ENCODE results near the gene ENOX1. TPM values are rescaled to one million over a fixed set of nuclear protein-coding genes. Genes with fewer than 3 reads are reported as not detected.
A peak's percentile ranks its signal among the peaks of the same experiment; 100 is the strongest.

ENOX1 gene
- total and polyA plus RNA-seq, 2 donors (not counting 3 experiments of a cell fraction or from before 2014, with no cell fraction given): 0.17 to 0.97 TPM

- peaks cover 21% of the 10 kb centered on the region for H3K4me1 ChIP-seq (ENCODE audit: control insufficient read depth, extremely low read depth, insufficient read depth, low read length)
- no peaks in the 10 kb centered on the region for H3K9me1 ChIP-seq (replicated peaks; ENCODE audit: control insufficient read depth, extremely low read depth, insufficient read depth, low read length)
- no peak overlapping the region for H3K27ac ChIP-seq (ENCODE audit: insufficient read depth, low read depth, low read length)
- FAIRE-seq (no peak), DNase-seq (ENCODE audit: low read depth, low spot score) (peak; percentile 37)
- H3K36me3 ChIP-seq (ENCODE audit: control insufficient read depth in 2 of 2, extremely low read depth in 1 of 2, insufficient read depth in 2 of 2, low read length in 2 of 2): no peaks in the 10 kb centered on the region
- no TSS peak for BruUV-seq (replicated peaks)
- no peaks in the 10 kb centered on the region for H3K27me3 ChIP-seq (ENCODE audit: control insufficient read depth in 2 of 2, insufficient read depth in 2 of 2, low read length in 2 of 2)
- dilution Hi-C loops (cut with MboI; ENCODE audit: extremely low pct_ligation_motif_present, low sequenced_read_pairs) (no loop called here), intact Hi-C loops (cut with micrococcal nuclease) (loop anchor here (10.0 kb wide), 2 partner anchors 273 to 507 kb away; partner anchors contain the start of genes CCDC122 and LACC1)
- no peaks in the 10 kb centered on the region for H3K9me3 ChIP-seq (replicated peaks; ENCODE audit: control insufficient read depth, insufficient read depth, low read length)
- CTCF ChIA-PET: interaction anchor here (1.0 kb wide), 1 partner anchor 18 kb away, joined by 3 read pairs; no protein-coding TSS in a partner anchor
- POLR2A ChIA-PET: no interaction called here
- H4K20me1 ChIP-seq (replicated peaks; ENCODE audit: control insufficient read depth, extremely low read depth, insufficient read depth, low read length): no peaks in the 10 kb centered on the region
- no peak for TF ChIP-seq JUN (IDR thresholded peaks at IDR 0.05; ENCODE audit: borderline replicate concordance, insufficient read depth, insufficient read length, low read depth)
- TF ChIP-seq, protein P1, sequence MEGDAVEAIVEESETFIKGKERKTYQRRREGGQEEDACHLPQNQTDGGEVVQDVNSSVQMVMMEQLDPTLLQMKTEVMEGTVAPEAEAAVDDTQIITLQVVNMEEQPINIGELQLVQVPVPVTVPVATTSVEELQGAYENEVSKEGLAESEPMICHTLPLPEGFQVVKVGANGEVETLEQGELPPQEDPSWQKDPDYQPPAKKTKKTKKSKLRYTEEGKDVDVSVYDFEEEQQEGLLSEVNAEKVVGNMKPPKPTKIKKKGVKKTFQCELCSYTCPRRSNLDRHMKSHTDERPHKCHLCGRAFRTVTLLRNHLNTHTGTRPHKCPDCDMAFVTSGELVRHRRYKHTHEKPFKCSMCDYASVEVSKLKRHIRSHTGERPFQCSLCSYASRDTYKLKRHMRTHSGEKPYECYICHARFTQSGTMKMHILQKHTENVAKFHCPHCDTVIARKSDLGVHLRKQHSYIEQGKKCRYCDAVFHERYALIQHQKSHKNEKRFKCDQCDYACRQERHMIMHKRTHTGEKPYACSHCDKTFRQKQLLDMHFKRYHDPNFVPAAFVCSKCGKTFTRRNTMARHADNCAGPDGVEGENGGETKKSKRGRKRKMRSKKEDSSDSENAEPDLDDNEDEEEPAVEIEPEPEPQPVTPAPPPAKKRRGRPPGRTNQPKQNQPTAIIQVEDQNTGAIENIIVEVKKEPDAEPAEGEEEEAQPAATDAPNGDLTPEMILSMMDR (IDR thresholded peaks at IDR 0.05; ENCODE audit: extremely low read depth in 1 of 2, insufficient read depth in 1 of 2, low read depth in 1 of 2, low read length in 2 of 2): no peak
- no peak for TF ChIP-seq MAX (IDR thresholded peaks at IDR 0.05; ENCODE audit: insufficient read depth, insufficient read length)
- no peak for TF ChIP-seq POLR2A (IDR thresholded peaks at IDR 0.05; ENCODE audit: low read depth, low read length)
- TF ChIP-seq EZH2 (IDR thresholded peaks at IDR 0.05; ENCODE audit: borderline replicate concordance, low read depth, low read length, severe bottlenecking): no peak
- no peak for TF ChIP-seq FOS (IDR thresholded peaks at IDR 0.05; ENCODE audit: borderline replicate concordance, insufficient read depth, low read length)
- no peak for TF ChIP-seq GATA2 (IDR thresholded peaks at IDR 0.05; ENCODE audit: insufficient read depth, insufficient read length, low read depth, low read length)
- no peak for TF ChIP-seq MYC (IDR thresholded peaks at IDR 0.05; ENCODE audit: low read depth, low read length)
- no peak for TF ChIP-seq POLR2AphosphoS5 (IDR thresholded peaks at IDR 0.05; ENCODE audit: insufficient read depth, low read depth, low read length)
- no peaks in the 10 kb centered on the region for H3K79me2 ChIP-seq (ENCODE audit: control insufficient read depth, insufficient read depth, low read length)
- no peak overlapping the region for H3K9ac ChIP-seq (replicated peaks; ENCODE audit: extremely low read depth, insufficient read depth, low read length)
- peak overlapping the region; percentile 39 for H3K4me2 ChIP-seq (ENCODE audit: insufficient read depth, low read length)
- H2AFZ ChIP-seq (ENCODE audit: low read depth, low read length): peak overlapping the region; percentile 83
- no peak overlapping the region for H3K4me3 ChIP-seq (replicated peaks in 1 of 3; ENCODE audit: insufficient read depth in 1 of 3, low read depth in 1 of 3, low read length in 3 of 3)
Measured at GRCh38 chr13:43368003-43368402, 418.8 kb downstream of the ENOX1 start.
